GM23338 (cell line): ENCODE measurements around the gene CDH23.

ENCODE experiments used
- ETS1 ChIP-seq: IDR thresholded peaks from 2 replicates; pipeline ENCODE4 v1.6.1; 2016; ENCODE audit warnings: antibody characterized with exemption
- EZH2 ChIP-seq: fragments of 200-600 bp; sonication (generic); IDR thresholded peaks from one replicate; pipeline ENCODE4 v1.8.0; 2017; ENCODE audit warnings: antibody characterized with exemption, mild to moderate bottlenecking, low read depth; ENCODE audit not compliant: unreplicated experiment
- JUNB ChIP-seq: IDR thresholded peaks from one replicate; pipeline ENCODE4 v1.6.1; 2016; ENCODE audit warnings: antibody characterized with exemption; ENCODE audit not compliant: unreplicated experiment
- NANOG ChIP-seq: IDR thresholded peaks from 2 replicates; pipeline ENCODE4 v1.6.1; 2016; ENCODE audit warnings: antibody characterized with exemption, borderline replicate concordance
- POLR2AphosphoS5 ChIP-seq: IDR thresholded peaks from 2 replicates; pipeline ENCODE4 v1.6.1; 2016; ENCODE audit warnings: antibody characterized with exemption, low read depth
- REST ChIP-seq: IDR thresholded peaks from one replicate; pipeline ENCODE4 v1.6.1; 2018; ENCODE audit warnings: antibody characterized with exemption; ENCODE audit not compliant: unreplicated experiment
- STAT1 ChIP-seq: IDR thresholded peaks from one replicate; pipeline ENCODE4 v1.6.1; 2016; ENCODE audit warnings: antibody characterized with exemption; ENCODE audit not compliant: unreplicated experiment
- TF ChIP-seq, protein P1 (sequence below), 2 experiments: fragments of 200-600 bp in 1 of 2; sonication (generic) in 1 of 2; conservative IDR thresholded peaks; 2 replicates each; pipeline versions ENCODE4 v1.5.1 to v1.6.1; 2016 to 2017; ENCODE audit warnings: antibody characterized with exemption in 2 of 2, low read depth in 2 of 2, mild to moderate bottlenecking in 2 of 2, moderate library complexity in 1 of 2

GRCh38 chr10:71348850-71349249, 47.9 kb upstream of the CDH23 start:
- TF ChIP-seq, protein P1, sequence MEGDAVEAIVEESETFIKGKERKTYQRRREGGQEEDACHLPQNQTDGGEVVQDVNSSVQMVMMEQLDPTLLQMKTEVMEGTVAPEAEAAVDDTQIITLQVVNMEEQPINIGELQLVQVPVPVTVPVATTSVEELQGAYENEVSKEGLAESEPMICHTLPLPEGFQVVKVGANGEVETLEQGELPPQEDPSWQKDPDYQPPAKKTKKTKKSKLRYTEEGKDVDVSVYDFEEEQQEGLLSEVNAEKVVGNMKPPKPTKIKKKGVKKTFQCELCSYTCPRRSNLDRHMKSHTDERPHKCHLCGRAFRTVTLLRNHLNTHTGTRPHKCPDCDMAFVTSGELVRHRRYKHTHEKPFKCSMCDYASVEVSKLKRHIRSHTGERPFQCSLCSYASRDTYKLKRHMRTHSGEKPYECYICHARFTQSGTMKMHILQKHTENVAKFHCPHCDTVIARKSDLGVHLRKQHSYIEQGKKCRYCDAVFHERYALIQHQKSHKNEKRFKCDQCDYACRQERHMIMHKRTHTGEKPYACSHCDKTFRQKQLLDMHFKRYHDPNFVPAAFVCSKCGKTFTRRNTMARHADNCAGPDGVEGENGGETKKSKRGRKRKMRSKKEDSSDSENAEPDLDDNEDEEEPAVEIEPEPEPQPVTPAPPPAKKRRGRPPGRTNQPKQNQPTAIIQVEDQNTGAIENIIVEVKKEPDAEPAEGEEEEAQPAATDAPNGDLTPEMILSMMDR (conservative IDR thresholded peaks at IDR 0.05; ENCODE audit: low read depth in 2 of 2) = no peak
- TF ChIP-seq EZH2 (no peak), POLR2AphosphoS5 (no peak), STAT1 (no peak), REST (no peak), JUNB (no peak), ETS1 (no peak), NANOG (no peak)
